ENCODE data around the gene GMPR. TPM values are rescaled to one million over a fixed set of nuclear protein-coding genes. Genes with fewer than 3 reads are reported as not detected.

Gene GMPR
- polyA plus RNA-seq, 1 donor (not counting 4 experiments of a cell fraction or from before 2014, with no cell fraction given) = 0.50 TPM

DNA sequence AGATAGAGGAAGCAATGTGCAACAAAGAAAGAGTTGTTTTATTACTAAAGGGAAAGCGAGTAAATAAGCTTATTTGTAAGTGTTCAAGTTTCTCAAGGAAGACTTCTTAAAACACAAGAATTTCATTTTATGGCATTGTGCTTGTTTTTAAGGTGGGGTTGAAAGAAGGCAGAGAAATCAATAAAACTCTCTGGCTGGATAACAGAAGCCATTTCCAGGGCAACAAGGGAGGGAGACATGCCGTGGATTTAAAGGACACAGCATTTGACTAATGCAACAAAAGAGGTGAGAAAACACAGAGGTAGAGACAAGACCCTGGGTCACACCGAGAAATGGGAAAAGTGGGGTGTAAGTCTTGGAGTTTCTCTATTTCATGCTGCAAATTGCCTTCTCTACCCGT lies 28.8 kb upstream of the GMPR start:
- H3K27me3 ChIP-seq (ENCODE audit: control insufficient read depth, extremely low read depth, insufficient read depth, low read length) = no peaks in the 10 kb centered on the region
- DNase-seq (ENCODE audit: low read depth, low spot score) = no peak
- dilution Hi-C loops (cut with MboI; ENCODE audit: extremely low pct_ligation_motif_present, low sequenced_read_pairs) = no loop called here

DNA sequence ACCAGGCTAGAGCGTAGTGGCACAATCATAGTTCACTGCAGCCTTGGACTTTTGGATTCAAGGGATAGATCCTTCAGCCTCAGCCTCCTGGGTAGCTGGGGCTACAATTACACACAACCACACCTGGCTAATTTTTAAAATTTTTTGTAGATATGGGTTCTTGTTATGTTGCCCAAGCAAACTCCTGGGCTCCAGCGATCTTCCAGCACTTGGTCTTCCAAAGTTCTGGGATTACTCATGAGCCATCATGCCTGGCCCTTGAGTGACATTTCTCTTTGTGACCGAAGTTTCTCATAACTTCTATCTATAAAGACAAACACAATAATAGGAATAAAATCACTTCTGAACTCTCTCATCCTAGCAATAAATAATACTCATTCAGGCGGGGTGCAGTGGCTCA lies 26.1 kb upstream of the GMPR start:
- DNase-seq (ENCODE audit: low read depth, low spot score) = no peak
- Histone ChIP-seq H3K79me2 (ENCODE audit: control insufficient read depth, insufficient read depth, low read length) (no peaks in the 10 kb centered on the region), H2AFZ (ENCODE audit: control insufficient read depth, low read length) (no peak overlapping the region), H3K27ac (ENCODE audit: control insufficient read depth, insufficient read depth, low read length) (no peak overlapping the region), H3K4me2 (ENCODE audit: control insufficient read depth, extremely low read depth, insufficient read depth, low read depth, low read length) (no peak overlapping the region), H3K9ac (ENCODE audit: control insufficient read depth, extremely low read depth, insufficient read depth, low read length) (no peak overlapping the region), H3K9me3 (ENCODE audit: control insufficient read depth, low read depth, low read length) (no peaks in the 10 kb centered on the region), H3K9me1 (ENCODE audit: control insufficient read depth, extremely low read depth, insufficient read depth, low read length) (no peaks in the 10 kb centered on the region), H3K27me3 (ENCODE audit: control insufficient read depth, extremely low read depth, insufficient read depth, low read length) (peaks cover 6% of the 10 kb centered on the region), H3K4me1 (ENCODE audit: control insufficient read depth, extremely low read depth, insufficient read depth, low read length) (peaks cover 5% of the 10 kb centered on the region), H4K20me1 (ENCODE audit: control insufficient read depth, extremely low read depth, insufficient read depth, low read length) (no peaks in the 10 kb centered on the region), H3K36me3 (ENCODE audit: control insufficient read depth in 2 of 2, extremely low read depth in 1 of 2, insufficient read depth in 2 of 2, low read length in 2 of 2) (no peaks in the 10 kb centered on the region), H3K4me3 (ENCODE audit: control insufficient read depth in 2 of 3, extremely low read depth in 1 of 3, insufficient read depth in 2 of 3, low read depth in 1 of 3, low read length in 3 of 3) (no peak overlapping the region)
- TF ChIP-seq, protein P1, sequence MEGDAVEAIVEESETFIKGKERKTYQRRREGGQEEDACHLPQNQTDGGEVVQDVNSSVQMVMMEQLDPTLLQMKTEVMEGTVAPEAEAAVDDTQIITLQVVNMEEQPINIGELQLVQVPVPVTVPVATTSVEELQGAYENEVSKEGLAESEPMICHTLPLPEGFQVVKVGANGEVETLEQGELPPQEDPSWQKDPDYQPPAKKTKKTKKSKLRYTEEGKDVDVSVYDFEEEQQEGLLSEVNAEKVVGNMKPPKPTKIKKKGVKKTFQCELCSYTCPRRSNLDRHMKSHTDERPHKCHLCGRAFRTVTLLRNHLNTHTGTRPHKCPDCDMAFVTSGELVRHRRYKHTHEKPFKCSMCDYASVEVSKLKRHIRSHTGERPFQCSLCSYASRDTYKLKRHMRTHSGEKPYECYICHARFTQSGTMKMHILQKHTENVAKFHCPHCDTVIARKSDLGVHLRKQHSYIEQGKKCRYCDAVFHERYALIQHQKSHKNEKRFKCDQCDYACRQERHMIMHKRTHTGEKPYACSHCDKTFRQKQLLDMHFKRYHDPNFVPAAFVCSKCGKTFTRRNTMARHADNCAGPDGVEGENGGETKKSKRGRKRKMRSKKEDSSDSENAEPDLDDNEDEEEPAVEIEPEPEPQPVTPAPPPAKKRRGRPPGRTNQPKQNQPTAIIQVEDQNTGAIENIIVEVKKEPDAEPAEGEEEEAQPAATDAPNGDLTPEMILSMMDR (optimal IDR thresholded peaks at IDR 0.05 in 1 of 3, IDR thresholded peaks at IDR 0.05 in 1 of 3, conservative IDR thresholded peaks at IDR 0.05 in 1 of 3; ENCODE audit: extremely low read depth in 1 of 3, insufficient read depth in 2 of 3, low read length in 3 of 3) = no peak
- TF ChIP-seq EZH2 (IDR thresholded peaks at IDR 0.05; ENCODE audit: low read length) = no peak
- FAIRE-seq = no peak
- dilution Hi-C loops (cut with MboI; ENCODE audit: extremely low pct_ligation_motif_present, low sequenced_read_pairs) = no loop called here

More for the DNA sequence above, 28.8 kb upstream of the GMPR start:
- H3K79me2 ChIP-seq (ENCODE audit: control insufficient read depth, insufficient read depth, low read length) = no peaks in the 10 kb centered on the region
- H3K4me1 ChIP-seq (ENCODE audit: control insufficient read depth, extremely low read depth, insufficient read depth, low read length) = no peaks in the 10 kb centered on the region
- no peak for FAIRE-seq
- H3K9me3 ChIP-seq (ENCODE audit: control insufficient read depth, low read depth, low read length) = no peaks in the 10 kb centered on the region
- TF ChIP-seq EZH2 (IDR thresholded peaks at IDR 0.05; ENCODE audit: low read length) = no peak
- TF ChIP-seq, protein P1 (optimal IDR thresholded peaks at IDR 0.05 in 1 of 3, IDR thresholded peaks at IDR 0.05 in 1 of 3, conservative IDR thresholded peaks at IDR 0.05 in 1 of 3; ENCODE audit: extremely low read depth in 1 of 3, insufficient read depth in 2 of 3, low read length in 3 of 3) = no peak
- no peaks in the 10 kb centered on the region for H3K9me1 ChIP-seq (ENCODE audit: control insufficient read depth, extremely low read depth, insufficient read depth, low read length)
- no peak overlapping the region for H3K27ac ChIP-seq (ENCODE audit: control insufficient read depth, insufficient read depth, low read length)
- no peak overlapping the region for H3K4me2 ChIP-seq (ENCODE audit: control insufficient read depth, extremely low read depth, insufficient read depth, low read depth, low read length)
- H2AFZ ChIP-seq (ENCODE audit: control insufficient read depth, low read length) = no peak overlapping the region
- no peak overlapping the region for H3K9ac ChIP-seq (ENCODE audit: control insufficient read depth, extremely low read depth, insufficient read depth, low read length)
- no peaks in the 10 kb centered on the region for H3K36me3 ChIP-seq (ENCODE audit: control insufficient read depth in 2 of 2, extremely low read depth in 1 of 2, insufficient read depth in 2 of 2, low read length in 2 of 2)
- H3K4me3 ChIP-seq (ENCODE audit: control insufficient read depth in 2 of 3, extremely low read depth in 1 of 3, insufficient read depth in 2 of 3, low read depth in 1 of 3, low read length in 3 of 3) = no peak overlapping the region
- no peaks in the 10 kb centered on the region for H4K20me1 ChIP-seq (ENCODE audit: control insufficient read depth, extremely low read depth, insufficient read depth, low read length)

Data from keratinocyte (primary cell).